A549 (cell line): ENCODE measurements around the gene PRCD. TPM values are rescaled to one million over a fixed set of nuclear protein-coding genes. Genes with fewer than 3 reads are reported as not detected.

Source experiments
- ATAC-seq, 2 experiments: fragments of 200-7000 bp in 1 of 2; fragments of >200 bp in 1 of 2; cut with Nextera tagmentation in 1 of 2; cut with Tn5 transposase in 1 of 2; 3 replicates each; pipeline versions ENCODE4 v1.8.0 to v1.9.1; 2018 to 2020; ENCODE audit warnings: mild to moderate bottlenecking in 1 of 2, moderate library complexity in 1 of 2
- CTCF ChIA-PET: fragments of 300-600 bp; sonication (Branson Sonifier 250); formaldehyde crosslinking; extraction: SDS; loops from one replicate; lab custom pipeline; 2021; ENCODE audit warnings: antibody characterized with exemption, inconsistent platforms; lab: Yijun Ruan, JAX
- POLR2A ChIA-PET: fragments of 350-600 bp; formaldehyde crosslinking; extraction: SDS; loops from one replicate; lab custom pipeline; 2021; ENCODE audit warnings: antibody characterized with exemption, inconsistent platforms; lab: Yijun Ruan, JAX
- DNase-seq, 2 experiments: peaks; one replicate each; pipeline versions ENCODE4 v3.0.0 to v3.0.0-alpha.2; 2011 to 2016; ENCODE audit warnings: low read depth in 1 of 2, low spot score in 1 of 2
- FAIRE-seq: peaks from 2 replicates; lab custom pipeline; 2011; peaks lifted over from hg19 to GRCh38; lab: Jason Lieb, UNC
- H3K27ac ChIP-seq, 2 experiments: fragments of >200 bp; sonication (Bioruptor Twin); formaldehyde crosslinking; 3 replicates each; pipeline ENCODE4 v1.5.1; 2016 to 2017
- H3K4me1 ChIP-seq: fragments of >200 bp; sonication (Bioruptor Twin); formaldehyde crosslinking; 3 replicates; pipeline ENCODE4 v1.6.1; 2016
- H3K4me2 ChIP-seq: fragments of >200 bp; sonication (Bioruptor Twin); formaldehyde crosslinking; 3 replicates; pipeline ENCODE4 v1.6.1; 2016
- H3K4me3 ChIP-seq: fragments of >200 bp; sonication (Bioruptor Twin); formaldehyde crosslinking; 3 replicates; pipeline ENCODE4 v1.5.1; 2016
- H3K9me3 ChIP-seq: fragments of >200 bp; sonication (Bioruptor Twin); formaldehyde crosslinking; 3 replicates; pipeline ENCODE4 v1.6.1; 2016
- CBX2 ChIP-seq: fragments of 200-600 bp; sonication (generic); IDR thresholded peaks from 2 replicates; pipeline ENCODE4 v1.6.1; 2016; ENCODE audit warnings: low read depth, mild to moderate bottlenecking, borderline replicate concordance
- CBX8 ChIP-seq: fragments of 200-600 bp; sonication (generic); IDR thresholded peaks from 2 replicates; pipeline ENCODE4 v1.6.1; 2016
- CHD2 ChIP-seq: fragments of 150-350 bp; IDR thresholded peaks from 2 replicates; pipeline ENCODE4 v1.6.1; 2014; ENCODE audit warnings: low read length; ENCODE audit not compliant: partially characterized antibody
- ELK1 ChIP-seq: fragments of 150-350 bp; IDR thresholded peaks from 2 replicates; pipeline ENCODE4 v1.6.1; 2014; ENCODE audit warnings: low read depth, mild to moderate bottlenecking, low read length
- EP300 ChIP-seq, 2 experiments: fragments of >200 bp; sonication (Bioruptor Twin); formaldehyde crosslinking; IDR thresholded peaks; 2 replicates in 1 of 2; 3 replicates in 1 of 2; pipeline ENCODE4 v1.6.1; 2016 to 2017
- ESRRA ChIP-seq: fragments of 150-350 bp; IDR thresholded peaks from 2 replicates; pipeline ENCODE4 v1.6.1; 2014; ENCODE audit warnings: mild to moderate bottlenecking, low read length, borderline replicate concordance
- FOSB ChIP-seq: fragments of 250-450 bp; sonication (Bioruptor Pico); IDR thresholded peaks from 2 replicates; pipeline ENCODE4 v1.5.0; 2020; ENCODE audit warnings: mild to moderate bottlenecking, moderate library complexity
- FOXS1 ChIP-seq: fragments of 250-450 bp; sonication (Bioruptor Pico); IDR thresholded peaks from 2 replicates; pipeline ENCODE4 v1.5.0; 2020; ENCODE audit warnings: mild to moderate bottlenecking, moderate library complexity
- GATA3 ChIP-seq: IDR thresholded peaks from 2 replicates; pipeline ENCODE4 v1.6.1; 2012; ENCODE audit warnings: borderline replicate concordance
- HES2 ChIP-seq: fragments of >200 bp; sonication (Bioruptor Twin); formaldehyde crosslinking; IDR thresholded peaks from 2 replicates; pipeline ENCODE4 v1.6.1; 2016
- HEYL ChIP-seq: fragments of 250-450 bp; sonication (Bioruptor Pico); IDR thresholded peaks from 2 replicates; pipeline ENCODE4 v1.8.0; 2021; ENCODE audit warnings: mild to moderate bottlenecking, moderate library complexity
- HOXA7 ChIP-seq: fragments of 250-450 bp; sonication (Bioruptor Pico); IDR thresholded peaks from 2 replicates; pipeline ENCODE4 v1.5.0; 2020; ENCODE audit warnings: mild to moderate bottlenecking, moderate library complexity
- HOXB13 ChIP-seq: fragments of 250-450 bp; sonication (Bioruptor Pico); IDR thresholded peaks from 2 replicates; pipeline ENCODE4 v1.5.0; 2020; ENCODE audit warnings: low read depth, mild to moderate bottlenecking, moderate library complexity
- JUN ChIP-seq, 2 experiments: fragments of >200 bp; sonication (Bioruptor Twin); formaldehyde crosslinking; IDR thresholded peaks; 2 replicates in 1 of 2; 3 replicates in 1 of 2; pipeline ENCODE4 v1.6.1; 2016 to 2017
- KDM1A ChIP-seq: fragments of 200-600 bp; sonication (generic); IDR thresholded peaks from 2 replicates; pipeline ENCODE4 v1.6.1; 2016; ENCODE audit warnings: low read depth, mild to moderate bottlenecking
- MAFK ChIP-seq: fragments of 450-650 bp; IDR thresholded peaks from 2 replicates; pipeline ENCODE4 v1.6.1; 2014; ENCODE audit not compliant: partially characterized antibody
- MAX ChIP-seq: IDR thresholded peaks from 2 replicates; pipeline ENCODE4 v1.6.1; 2012
- PBX3 ChIP-seq: IDR thresholded peaks from 2 replicates; pipeline ENCODE4 v1.6.1; 2012
- POLR2AphosphoS2 ChIP-seq: conservative IDR thresholded peaks from 2 replicates; pipeline ENCODE4 v1.6.1; 2012; ENCODE audit warnings: low read length, improper control_type of control experiment, inconsistent platforms
- RARB ChIP-seq: fragments of 250-450 bp; sonication (Bioruptor Pico); IDR thresholded peaks from 2 replicates; pipeline ENCODE4 v1.8.0; 2021; ENCODE audit warnings: mild to moderate bottlenecking, moderate library complexity
- SMC3 ChIP-seq: fragments of >200 bp; sonication (Bioruptor Twin); formaldehyde crosslinking; IDR thresholded peaks from 3 replicates; pipeline ENCODE4 v1.6.1; 2018; ENCODE audit warnings: inconsistent platforms
- TP53 ChIP-seq: fragments of 250-450 bp; sonication (Bioruptor Pico); IDR thresholded peaks from 2 replicates; pipeline ENCODE4 v1.5.0; 2021; ENCODE audit warnings: mild to moderate bottlenecking, moderate library complexity
- USF2 ChIP-seq: fragments of 450-650 bp; IDR thresholded peaks from 2 replicates; pipeline ENCODE4 v1.6.1; 2014; ENCODE audit warnings: antibody characterized with exemption
- ZNF302 ChIP-seq: fragments of 250-450 bp; sonication (Bioruptor Pico); IDR thresholded peaks from 2 replicates; pipeline ENCODE4 v1.9.0; 2021; ENCODE audit warnings: inconsistent platforms, mild to moderate bottlenecking, moderate library complexity
- WGBS: methylation state at CpG from one replicate; pipeline ENCODE4 v1.1.6; 2017; ENCODE audit errors: missing lambda C conversion rate; 5-methylcytosine and 5-hydroxymethylcytosine counted together
- polyA plus RNA-seq, 4 experiments: library from polyadenylated mRNA; depleted of rRNA in 3 of 4; stranded (reverse); fragments of >200 nt; fragmentation: RNase III in 1 of 4; extraction: RNeasy Plus Mini Kit Qiagen cat#74134 plus additional on column Dnase treatment in 1 of 4; gene quantifications; 2 replicates in 3 of 4; 3 replicates in 1 of 4; pipeline ENCODE4 v1.2.3, GENCODE V29; 2011 to 2017

Gene PRCD
- polyA plus RNA-seq, 2 of the 4 experiments (the other 2 are of a cell fraction), result not detected

- no peak for TF ChIP-seq KDM1A
Measured at GRCh38 chr17:76566988-76567431, 27.2 kb downstream of the PRCD start (continued).

- ChIA-PET POLR2A (interaction anchor here (0.6 to 3.1 kb wide), 5 partner anchors 10 to 113 kb away, joined by 3 to 20 read pairs (median 3); no protein-coding TSS in a partner anchor), CTCF (interaction anchor here (0.7 to 3.6 kb wide), 10 partner anchors 10 to 114 kb away, joined by 3 to 36 read pairs (median 6); partner anchors contain the start of gene ST6GALNAC2)
- H3K9me3 ChIP-seq, result no peaks in the 10 kb centered on the region
- FAIRE-seq (no peak), DNase-seq (no peak), ATAC-seq (peak; percentile 30 to 46)
- whole genome bisulfite sequencing, result 75% methylated on average over 13 of the region's 14 CpGs
- peak overlapping the region in 1 of 2 experiments; percentile 23; a peak in 2 of 6 replicates for H3K27ac ChIP-seq
- peaks cover 34% of the 10 kb centered on the region; the same call in 2 of the 3 replicates for H3K4me1 ChIP-seq
- TF ChIP-seq RARB (CRISPR knock-in tag), result no peak
- TF ChIP-seq JUN (IDR thresholded peaks at IDR 0.05), result no peak; a peak in 1 of 5 replicates
- TF ChIP-seq ZNF302, result no peak
- no peak for TF ChIP-seq ESRRA
- no peak for TF ChIP-seq MAX
- TF ChIP-seq USF2, result peak; percentile 22; the same call in 1 of the 2 replicates
- no peak for TF ChIP-seq GATA3
- no peak for TF ChIP-seq HOXA7 (CRISPR knock-in tag)
- TF ChIP-seq POLR2AphosphoS2, result 0 out of 2 replicates have a peak, but pooled peaks have one; percentile 8
- TF ChIP-seq CBX8, result no peak
- no peak for TF ChIP-seq HOXB13 (CRISPR knock-in tag)
- TF ChIP-seq HEYL (CRISPR knock-in tag), result no peak
- TF ChIP-seq FOXS1 (CRISPR knock-in tag), result no peak
- peak; percentile 53; the same call in 1 of the 2 replicates for TF ChIP-seq FOSB
- H3K4me3 ChIP-seq, result no peak overlapping the region
- H3K4me2 ChIP-seq, result no peak overlapping the region
Measured at GRCh38 chr17:76567634-76568432, 28.0 kb downstream of the PRCD start.

- H3K4me2 ChIP-seq, result no peak overlapping the region
- peak overlapping the region in 1 of 2 experiments; percentile 45; a peak in 2 of 6 replicates for H3K27ac ChIP-seq
- WGBS, result 87% methylated on average over 15 of the region's 19 CpGs
- no peak for FAIRE-seq
- H3K9me3 ChIP-seq, result no peaks in the 10 kb centered on the region
- CTCF ChIA-PET, result interaction anchor here (0.5 to 3.9 kb wide), 7 partner anchors 9 to 60 kb away, joined by 3 to 36 read pairs (median 24); partner anchors contain the start of gene ST6GALNAC2
- TF ChIP-seq EP300 (IDR thresholded peaks at IDR 0.05), result no peak
- no peak for TF ChIP-seq ESRRA
- no peak for TF ChIP-seq POLR2AphosphoS2
- TF ChIP-seq PBX3, result no peak
- no peak for TF ChIP-seq ELK1
- TF ChIP-seq HES2, result no peak
- no peak for TF ChIP-seq MAFK
- no peak for TF ChIP-seq CBX2
- no peak for TF ChIP-seq GATA3
- TF ChIP-seq TP53 (CRISPR knock-in tag), result no peak
- no peak for TF ChIP-seq FOSB
- no peak for TF ChIP-seq SMC3
- TF ChIP-seq CHD2, result no peak
- no peak for TF ChIP-seq HOXB13 (CRISPR knock-in tag)
- TF ChIP-seq, all 56 proteins: peak for 0
- Histone ChIP-seq H3K4me3 (no peak overlapping the region), H3K4me1 (peaks cover 34% of the 10 kb centered on the region; the same call in 2 of the 3 replicates)
- POLR2A ChIA-PET, result interaction anchor here (1.4 to 3.1 kb wide), 2 partner anchors 11 to 113 kb away, joined by 3 to 20 read pairs; no protein-coding TSS in a partner anchor
- ATAC-seq (no peak; a peak in 1 of 6 replicates), DNase-seq (no peak)
Measured at GRCh38 chr17:76568811-76569221, 29.0 kb downstream of the PRCD start.
